GM18526 (cell line): ENCODE results near the gene TGM4.

ENCODE experiments used
- POLR2A ChIP-seq: IDR thresholded peaks from 3 replicates; pipeline ENCODE4 v1.6.1; 2011; ENCODE audit not compliant: insufficient read length; ENCODE audit errors: extremely low read depth

The TGM4 gene

GRCh38 chr3:44954304-44954703 is 79.9 kb downstream of the TGM4 start:
- no peak for TF ChIP-seq POLR2A

GRCh38 chr3:44954962-44955361 is 80.6 kb downstream of the TGM4 start:
- no peak for TF ChIP-seq POLR2A

- TF ChIP-seq POLR2A: no peak
Observed at GRCh38 chr3:44955917-44956316, 81.5 kb downstream of the TGM4 start.

- no peak for TF ChIP-seq POLR2A
Observed at GRCh38 chr3:44957986-44958385, 83.6 kb downstream of the TGM4 start.

- no peak for TF ChIP-seq POLR2A
Observed at GRCh38 chr3:44958386-44958785, 84.0 kb downstream of the TGM4 start.

GRCh38 chr3:44960387-44961026 is 86.1 kb downstream of the TGM4 start:
- TF ChIP-seq POLR2A: no peak

GRCh38 chr3:44961888-44962287 is 87.5 kb downstream of the TGM4 start:
- TF ChIP-seq POLR2A: no peak

- no peak for TF ChIP-seq POLR2A
Observed at GRCh38 chr3:44962621-44963393, 88.4 kb downstream of the TGM4 start.

GRCh38 chr3:44963571-44964325 is 89.3 kb downstream of the TGM4 start:
- TF ChIP-seq POLR2A: no peak
